Activated T-cell treated with anti-CD3 and anti-CD28 coated beads, Interleukin-2, amount 50 U/mL, for 48 hours (primary cell): ENCODE measurements around the gene NFKBIE.
A peak's percentile ranks its signal among the peaks of the same experiment; 100 is the strongest.
"Not testable (repeated sequence)": the region's sequence is repeated elsewhere in the genome, so short reads cannot be mapped to it uniquely, and the experiment has no call there.

Experiments used
- DNase-seq, 2 experiments: peaks; one replicate each; pipeline ENCODE4 v3.0.0-alpha.2; 2020

Gene NFKBIE

DNA sequence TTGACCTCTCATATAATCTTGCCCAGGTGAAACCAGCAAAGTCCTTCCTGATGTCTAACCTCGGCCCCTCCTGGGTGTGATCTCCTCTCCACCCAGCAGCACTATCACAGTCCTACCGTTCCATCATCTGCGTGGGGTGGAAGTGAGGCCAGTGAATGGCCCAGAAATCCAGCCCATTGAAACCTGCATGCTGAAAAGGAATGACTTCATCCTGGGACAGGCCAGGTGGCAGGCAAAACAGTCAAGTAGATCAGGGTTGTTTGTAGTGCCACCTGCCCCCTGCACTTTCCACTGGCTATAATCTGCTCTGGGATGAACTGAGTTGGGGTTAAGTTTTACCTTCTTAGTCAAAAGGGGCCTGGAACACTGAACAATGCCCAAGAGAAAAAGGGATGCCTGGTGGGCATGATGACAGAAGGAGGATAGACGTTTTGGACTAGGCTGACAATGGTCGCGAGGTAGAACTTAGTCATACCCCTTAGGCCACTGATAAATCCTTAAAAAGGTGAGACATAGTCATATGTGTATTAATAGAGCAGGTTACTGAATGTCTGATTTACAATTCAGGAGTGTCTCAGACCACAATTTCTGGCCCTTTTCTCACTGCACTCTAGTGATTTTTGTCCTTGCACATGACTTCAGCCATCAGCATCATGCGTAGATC is 26.5 kb downstream of the NFKBIE start:
- DNase-seq = no peak

- peak; percentile 88 to 89 for DNase-seq
These were observed 27.4 kb downstream of the NFKBIE start for GRCh38 chr6:44237813-44238433.

DNA sequence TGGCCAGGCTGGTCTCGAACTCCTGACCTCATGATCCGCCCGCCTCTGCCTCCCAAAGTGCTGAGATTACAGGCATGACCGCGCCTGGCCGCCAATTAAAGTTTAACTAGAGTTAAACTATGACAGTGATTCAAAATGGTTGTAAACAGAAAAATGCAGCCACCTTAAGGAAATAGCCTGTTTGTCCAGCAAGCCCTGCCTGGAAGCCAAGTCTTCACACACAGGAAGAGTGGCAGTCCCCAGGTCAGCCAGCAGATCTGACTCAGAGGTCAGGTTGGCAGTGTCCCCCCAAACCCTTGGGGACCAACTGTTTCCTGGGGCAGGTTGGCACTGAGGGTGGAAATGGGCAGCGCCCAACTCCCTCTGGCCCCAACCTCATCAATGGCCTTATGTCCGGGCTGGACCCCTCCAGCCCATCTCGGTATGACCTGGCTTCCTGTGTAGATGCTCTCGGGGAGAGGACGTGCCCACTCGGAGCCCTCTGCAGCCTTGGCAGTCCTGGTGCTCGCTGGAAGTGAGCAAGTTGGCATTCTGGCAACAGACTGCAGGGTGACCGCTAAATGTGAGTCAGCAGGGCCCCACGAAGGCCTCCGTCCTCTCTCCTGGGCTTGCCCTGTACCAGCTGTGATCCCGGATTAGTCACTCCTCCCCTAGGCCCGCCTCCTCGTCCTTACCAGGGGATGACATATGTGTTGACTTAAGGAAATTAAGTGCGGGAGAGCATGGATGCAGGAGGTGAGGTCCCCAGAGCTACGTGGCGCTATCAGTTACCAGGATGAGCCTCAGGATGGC is 28.1 kb downstream of the NFKBIE start:
- DNase-seq = peak; percentile 83 to 84

GRCh38 chr6:44235891-44236516 is 29.3 kb downstream of the NFKBIE start:
- DNase-seq = no peak

- DNase-seq = no peak
These were observed 30.1 kb downstream of the NFKBIE start for GRCh38 chr6:44235269-44235668.

- peak in 1 of 2 experiments; percentile 43 for DNase-seq
These were observed 31.0 kb downstream of the NFKBIE start for GRCh38 chr6:44234101-44235025.

DNA sequence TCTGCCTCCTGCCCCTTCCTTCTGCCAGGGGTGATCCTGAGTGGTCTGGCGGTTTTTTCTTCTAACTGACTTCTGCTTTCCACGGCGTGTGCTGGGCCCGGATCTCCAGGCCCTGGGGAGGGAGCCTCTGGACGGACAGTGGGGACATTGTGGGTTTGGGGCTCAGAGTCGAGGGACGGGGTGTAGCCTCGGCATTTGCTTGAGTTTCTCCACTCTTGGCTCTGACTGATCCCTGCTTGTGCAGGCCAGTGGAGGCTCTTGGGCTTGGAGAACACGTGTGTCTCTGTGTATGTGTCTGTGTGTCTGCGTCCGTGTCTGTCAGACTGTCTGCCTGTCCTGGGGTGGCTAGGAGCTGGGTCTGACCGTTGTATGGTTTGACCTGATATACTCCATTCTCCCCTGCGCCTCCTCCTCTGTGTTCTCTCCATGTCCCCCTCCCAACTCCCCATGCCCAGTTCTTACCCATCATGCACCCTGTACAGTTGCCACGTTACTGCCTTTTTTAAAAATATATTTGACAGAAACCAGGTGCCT is 31.7 kb downstream of the NFKBIE start:
- DNase-seq = no peak

GRCh38 chr6:44232676-44233566 is 32.4 kb downstream of the NFKBIE start:
- DNase-seq = no peak

- DNase-seq = not testable (repeated sequence)
These were observed 33.9 kb downstream of the NFKBIE start for GRCh38 chr6:44231426-44231825.

- peak in 1 of 2 experiments; percentile 11 for DNase-seq
These were observed 35.2 kb downstream of the NFKBIE start for GRCh38 chr6:44230034-44230675.

- no peak for DNase-seq
These were observed 35.8 kb downstream of the NFKBIE start for GRCh38 chr6:44229376-44230033.

GRCh38 chr6:44228836-44229235 is 36.5 kb downstream of the NFKBIE start:
- DNase-seq = peak in 1 of 2 experiments; percentile 11

GRCh38 chr6:44228433-44228832 is 36.9 kb downstream of the NFKBIE start:
- DNase-seq = peak in 1 of 2 experiments; percentile 16

DNA sequence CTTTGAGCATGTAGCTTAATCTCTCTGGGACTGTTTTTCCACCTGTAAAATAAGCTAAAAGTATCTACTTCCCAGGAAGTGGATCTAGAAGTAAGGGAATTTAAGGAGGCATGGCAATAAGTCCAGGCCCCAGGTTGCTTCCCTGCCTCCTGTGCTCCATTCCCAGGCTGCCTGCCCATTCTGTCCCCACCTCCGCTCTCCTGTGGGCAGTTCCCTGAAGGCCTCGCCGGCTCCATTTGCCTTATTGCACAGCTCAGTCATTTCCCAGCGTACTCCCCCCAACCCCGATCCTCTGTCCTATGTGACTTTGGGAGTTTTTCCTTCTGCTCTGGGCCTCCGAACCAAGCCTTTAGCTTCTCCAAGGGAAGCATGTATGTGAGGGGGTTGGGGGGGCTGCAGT is 37.3 kb downstream of the NFKBIE start:
- DNase-seq = no peak

GRCh38 chr6:44227148-44227793 is 38.1 kb downstream of the NFKBIE start:
- DNase-seq = peak in 1 of 2 experiments; percentile 13

DNA sequence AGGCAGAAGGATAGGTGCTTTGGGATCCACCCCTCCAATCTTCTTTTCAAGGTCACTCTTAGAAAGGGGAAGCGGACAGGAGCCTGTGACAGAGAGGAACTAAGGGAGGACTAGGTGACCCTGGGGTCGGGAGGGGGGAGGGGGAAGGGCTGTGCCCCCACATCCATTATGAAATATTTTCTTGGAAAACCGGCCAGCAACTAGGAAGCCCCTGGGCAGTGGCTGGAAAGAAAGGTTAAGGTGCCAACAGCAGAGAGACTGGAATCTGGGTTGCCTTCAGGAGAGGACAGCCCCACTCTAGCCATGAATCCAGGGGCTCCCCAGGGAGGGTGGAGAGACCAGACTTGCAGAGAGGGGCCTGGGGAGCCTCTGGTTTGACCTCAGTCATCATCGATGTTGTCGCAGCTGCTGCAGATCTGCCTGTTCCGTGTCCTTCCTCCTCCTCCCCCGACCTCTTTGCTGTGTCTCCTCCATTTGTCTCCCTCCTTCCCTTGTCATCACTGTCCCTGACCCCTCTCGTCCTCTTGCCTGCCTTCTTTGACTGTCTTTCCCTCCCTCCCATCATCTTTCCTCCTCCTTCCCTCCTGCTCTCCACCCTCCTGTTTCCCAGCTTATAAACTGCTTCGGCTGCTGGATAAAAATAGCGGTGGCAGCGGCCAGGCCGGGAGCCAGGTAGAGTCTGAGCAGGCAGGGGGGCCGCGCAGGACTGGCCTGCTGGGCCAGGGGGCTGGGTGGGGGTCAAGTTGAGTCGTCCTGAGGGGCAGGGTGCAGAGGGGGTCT is 38.8 kb downstream of the NFKBIE start:
- DNase-seq = no peak

DNA sequence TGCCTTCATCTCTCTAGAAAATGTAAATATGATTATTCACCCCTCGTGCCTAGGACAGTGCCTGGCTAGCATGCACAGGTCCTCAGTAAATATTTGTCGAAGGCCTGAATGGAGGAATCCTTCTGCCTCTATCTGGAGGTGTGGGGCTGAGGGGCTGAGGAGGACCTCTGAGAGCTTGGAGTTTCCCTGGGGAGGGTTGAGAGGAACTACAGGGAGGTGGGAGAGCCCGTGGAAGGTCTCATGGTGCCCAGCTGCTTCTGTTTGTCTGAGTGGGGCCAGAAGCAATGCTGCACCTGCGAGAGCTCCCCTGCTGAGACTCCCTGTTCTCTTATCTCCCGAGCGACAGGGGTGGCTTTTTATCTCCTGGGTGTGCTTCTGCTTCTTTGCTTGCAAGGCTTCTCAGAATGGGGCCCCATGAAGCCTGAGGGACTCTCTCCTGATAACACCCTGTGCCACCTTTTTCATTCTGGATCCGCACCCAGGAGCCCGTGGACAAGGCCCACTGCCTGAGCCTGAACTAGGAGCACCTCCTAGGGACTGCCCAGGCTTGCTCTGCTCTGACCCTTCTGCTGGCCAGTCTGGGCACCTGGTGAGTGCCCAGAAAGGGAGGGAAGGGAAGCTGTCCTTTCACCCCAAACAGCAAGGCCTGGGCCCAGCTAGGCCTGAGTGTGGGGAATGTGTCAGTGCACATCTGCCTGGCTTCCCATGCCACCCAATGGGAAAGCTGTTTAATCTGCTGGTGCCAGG is 39.6 kb downstream of the NFKBIE start:
- DNase-seq = no peak

- no peak for DNase-seq
These were observed 40.4 kb downstream of the NFKBIE start for GRCh38 chr6:44224965-44225305.
